ENCODE measurements around the gene BIN2. TPM values are rescaled to one million over a fixed set of nuclear protein-coding genes. Genes with fewer than 3 reads are reported as not detected.
A peak's percentile ranks its signal among the peaks of the same experiment; 100 is the strongest.
"Not testable (repeated sequence)": the region's sequence is repeated elsewhere in the genome, so short reads cannot be mapped to it uniquely, and the experiment has no call there.

Gene BIN2
- total and polyA plus RNA-seq, 2 donors from 2014 or later: 3.4 to 15.6 TPM

GRCh38 chr12:51265024-51265423, 59.0 kb downstream of the BIN2 start:
- Histone ChIP-seq H3K27ac (ENCODE audit: low read depth in 2 of 2, low read length in 2 of 2) (no peak overlapping the region), H3K27me3 (ENCODE audit: control insufficient read depth, insufficient read depth, low read length) (no peaks in the 10 kb centered on the region), H3K9me3 (ENCODE audit: control insufficient read depth in 2 of 3, insufficient read depth in 1 of 3, low read length in 3 of 3) (no peaks in the 10 kb centered on the region), H3K9ac (ENCODE audit: low read length in 3 of 3) (no peak overlapping the region), H3K4me3 (ENCODE audit: low read length in 3 of 3) (no peak overlapping the region), H3K36me3 (ENCODE audit: control insufficient read depth in 2 of 3, insufficient read depth in 3 of 3, low read length in 3 of 3) (no peaks in the 10 kb centered on the region), H3K4me1 (ENCODE audit: control insufficient read depth in 2 of 3, insufficient read depth in 2 of 3, low read depth in 1 of 3, low read length in 3 of 3) (peaks cover 0 to 3% (median 0%) of the 10 kb centered on the region in 3 donors)
- FAIRE-seq (no peak), DNase-seq (no peak)
- no peak for TF ChIP-seq CTCF (IDR thresholded peaks at IDR 0.05; ENCODE audit: borderline replicate concordance, extremely low read depth, insufficient read depth)
- intact Hi-C loops (cut with DNase I): no loop called here

- no peak for FAIRE-seq
- intact Hi-C loops (cut with DNase I): no loop called here
- H3K9ac ChIP-seq (ENCODE audit: low read length in 3 of 3): no peak overlapping the region
- H3K27me3 ChIP-seq (ENCODE audit: control insufficient read depth, insufficient read depth, low read length): no peaks in the 10 kb centered on the region
- TF ChIP-seq CTCF (IDR thresholded peaks at IDR 0.05; ENCODE audit: borderline replicate concordance, extremely low read depth, insufficient read depth): no peak
- no peak overlapping the region for H3K4me3 ChIP-seq (ENCODE audit: low read length in 3 of 3)
- H3K9me3 ChIP-seq (ENCODE audit: control insufficient read depth in 2 of 3, insufficient read depth in 1 of 3, low read length in 3 of 3): no peaks in the 10 kb centered on the region
- H3K27ac ChIP-seq (ENCODE audit: low read depth in 2 of 2, low read length in 2 of 2): no peak overlapping the region
- no peak for DNase-seq
- H3K4me1 ChIP-seq (ENCODE audit: control insufficient read depth in 2 of 3, insufficient read depth in 2 of 3, low read depth in 1 of 3, low read length in 3 of 3): peaks cover 0 to 2% (median 0%) of the 10 kb centered on the region in 3 donors
- H3K36me3 ChIP-seq (ENCODE audit: control insufficient read depth in 2 of 3, insufficient read depth in 3 of 3, low read length in 3 of 3): no peaks in the 10 kb centered on the region
Observed at GRCh38 chr12:51264297-51264696, 59.7 kb downstream of the BIN2 start.

- H3K4me1 ChIP-seq (ENCODE audit: control insufficient read depth in 2 of 3, insufficient read depth in 2 of 3, low read depth in 1 of 3, low read length in 3 of 3): no peaks in the 10 kb centered on the region
- TF ChIP-seq CTCF (IDR thresholded peaks at IDR 0.05; ENCODE audit: borderline replicate concordance, extremely low read depth, insufficient read depth): no peak
- H3K27ac ChIP-seq (ENCODE audit: low read depth in 2 of 2, low read length in 2 of 2): no peak overlapping the region
- no peaks in the 10 kb centered on the region for H3K36me3 ChIP-seq (ENCODE audit: control insufficient read depth in 2 of 3, insufficient read depth in 3 of 3, low read length in 3 of 3)
- intact Hi-C loops (cut with DNase I): no loop called here
- no peaks in the 10 kb centered on the region for H3K9me3 ChIP-seq (ENCODE audit: control insufficient read depth in 2 of 3, insufficient read depth in 1 of 3, low read length in 3 of 3)
- no peaks in the 10 kb centered on the region for H3K27me3 ChIP-seq (ENCODE audit: control insufficient read depth, insufficient read depth, low read length)
- no peak for FAIRE-seq
- H3K9ac ChIP-seq (ENCODE audit: low read length in 3 of 3): no peak overlapping the region
- H3K4me3 ChIP-seq (ENCODE audit: low read length in 3 of 3): no peak overlapping the region
- DNase-seq: no peak
Observed at GRCh38 chr12:51263341-51263740, 60.6 kb downstream of the BIN2 start.

GRCh38 chr12:51262758-51263177, 61.2 kb downstream of the BIN2 start:
- intact Hi-C loops (cut with DNase I): no loop called here
- FAIRE-seq: no peak
- H3K4me3 ChIP-seq (ENCODE audit: low read length in 3 of 3): no peak overlapping the region
- H3K36me3 ChIP-seq (ENCODE audit: control insufficient read depth in 2 of 3, insufficient read depth in 3 of 3, low read length in 3 of 3): no peaks in the 10 kb centered on the region
- peak; percentile 36 for TF ChIP-seq CTCF (IDR thresholded peaks at IDR 0.05; ENCODE audit: borderline replicate concordance, extremely low read depth, insufficient read depth)
- no peaks in the 10 kb centered on the region for H3K4me1 ChIP-seq (ENCODE audit: control insufficient read depth in 2 of 3, insufficient read depth in 2 of 3, low read depth in 1 of 3, low read length in 3 of 3)
- no peaks in the 10 kb centered on the region for H3K27me3 ChIP-seq (ENCODE audit: control insufficient read depth, insufficient read depth, low read length)
- H3K9ac ChIP-seq (ENCODE audit: low read length in 3 of 3): no peak overlapping the region
- H3K9me3 ChIP-seq (ENCODE audit: control insufficient read depth in 2 of 3, insufficient read depth in 1 of 3, low read length in 3 of 3): no peaks in the 10 kb centered on the region
- H3K27ac ChIP-seq (ENCODE audit: low read depth in 2 of 2, low read length in 2 of 2): peak overlapping the region in 1 of 2 donors; percentile 32
- DNase-seq: peak; percentile 72 to 88 (median 85)

- intact Hi-C loops (cut with DNase I); H3K4me1 ChIP-seq (ENCODE audit: control insufficient read depth in 2 of 3, insufficient read depth in 2 of 3, low read depth in 1 of 3, low read length in 3 of 3): not testable (repeated sequence)
Observed at GRCh38 chr12:51259600-51259999, 64.4 kb downstream of the BIN2 start.

More at GRCh38 chr12:51259600-51259999, 64.4 kb downstream of the BIN2 start:
- H3K36me3 ChIP-seq (ENCODE audit: control insufficient read depth in 2 of 3, insufficient read depth in 3 of 3, low read length in 3 of 3); DNase-seq; H3K27me3 ChIP-seq (ENCODE audit: control insufficient read depth, insufficient read depth, low read length); FAIRE-seq; H3K9me3 ChIP-seq (ENCODE audit: control insufficient read depth in 2 of 3, insufficient read depth in 1 of 3, low read length in 3 of 3); H3K9ac ChIP-seq (ENCODE audit: low read length in 3 of 3); H3K27ac ChIP-seq (ENCODE audit: low read depth in 2 of 2, low read length in 2 of 2); H3K4me3 ChIP-seq (ENCODE audit: low read length in 3 of 3): not testable (repeated sequence)

Measured in kidney (tissue), 14 donors.